Uterus (tissue), 4 donors: ENCODE results near the gene ATF7. TPM values are rescaled to one million over a fixed set of nuclear protein-coding genes. Genes with fewer than 3 reads are reported as not detected.
"Not testable (repeated sequence)": the region's sequence is repeated elsewhere in the genome, so short reads cannot be mapped to it uniquely, and the experiment has no call there.

Experiments
- DNase-seq, 2 donors: peaks; one replicate each; pipeline ENCODE4 v3.0.0-alpha.2; 2019 to 2020
- H3K27ac ChIP-seq, 2 donors: fragments of 200-600 bp; sonication (generic); 1 replicate in 1 of 2; 2 replicates in 1 of 2; pipeline ENCODE4 v1.5.1; 2016 to 2018
- H3K27me3 ChIP-seq, 2 donors: fragments of 200-600 bp; sonication (generic); one replicate each; pipeline ENCODE4 v1.5.1; 2018 to 2019; ENCODE audit warnings: control low read depth in 1 of 2
- H3K36me3 ChIP-seq, 2 donors: fragments of 200-600 bp; sonication (generic); one replicate each; pipeline ENCODE4 v1.5.1; 2019; ENCODE audit warnings: control low read depth in 1 of 2
- H3K4me1 ChIP-seq, 2 donors: fragments of 200-600 bp; sonication (generic); one replicate each; pipeline ENCODE4 v1.5.1; 2018 to 2019; ENCODE audit warnings: control low read depth in 1 of 2
- H3K4me3 ChIP-seq, 2 donors: fragments of 200-600 bp; sonication (generic); 1 replicate in 1 of 2; 2 replicates in 1 of 2; pipeline ENCODE4 v1.5.1; 2018 to 2019; ENCODE audit warnings: mild to moderate bottlenecking in 1 of 2
- H3K9me3 ChIP-seq, 2 donors: fragments of 200-600 bp; sonication (generic); one replicate each; pipeline ENCODE4 v1.5.1; 2019; ENCODE audit warnings: control low read depth in 1 of 2
- POLR2A ChIP-seq, 2 donors: fragments of 450-650 bp; IDR thresholded peaks; one replicate each; pipeline ENCODE4 v1.6.1; 2016; ENCODE audit warnings: antibody characterized with exemption in 2 of 2, mild to moderate bottlenecking in 1 of 2, moderate library complexity in 1 of 2
- intact Hi-C: fragments of 100-400 bp; cut with DNase I; formaldehyde crosslinking; loops from one replicate; pipeline ENCODE4 v1.15.1; 2023; ENCODE audit warnings: low total_unique reads
- total RNA-seq, 4 donors: library from RNA; depleted of rRNA in 3 of 4; stranded (reverse); fragments of >200 nt in 3 of 4; gene quantifications; one replicate each; pipeline versions ENCODE4 v1.1.0 to v1.2.4, GENCODE V29; 2014 to 2023
- TF ChIP-seq, protein P1 (sequence below), 4 experiments: fragments of 200-600 bp in 2 of 4; fragments of 450-650 bp in 2 of 4; sonication (generic) in 2 of 4; IDR thresholded peaks; one replicate each; pipeline ENCODE4 v1.5.1; 2016 to 2019; ENCODE audit warnings: antibody characterized with exemption in 4 of 4, mild to moderate bottlenecking in 2 of 4, moderate library complexity in 1 of 4
- donor health status: DM: yes; HTN: yes; CAD: no.

ATF7 gene
- total RNA-seq, 4 donors from 2014 or later: 10.6 to 47.6 (median 21.3) TPM

DNA sequence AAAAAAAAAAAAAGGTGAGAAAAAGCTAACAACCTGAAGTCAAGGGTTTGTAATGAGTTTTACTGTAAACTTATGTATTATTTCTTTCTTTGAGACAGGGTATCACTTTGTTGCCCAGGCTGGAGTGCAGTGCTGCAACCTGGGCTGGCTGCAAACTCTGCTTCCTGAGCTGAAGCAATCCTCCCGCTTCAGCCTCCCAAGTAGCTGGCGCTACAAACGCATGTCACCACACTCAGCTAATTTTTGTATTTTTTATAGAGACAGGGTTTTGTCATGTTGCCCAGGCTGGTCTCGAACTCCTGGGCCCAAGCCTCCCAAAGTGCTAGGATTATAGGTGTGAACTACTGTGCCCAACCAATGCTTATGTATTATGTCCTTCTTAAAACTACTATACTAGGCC lies 9.2 kb downstream of the ATF7 start:
- no peaks in the 10 kb centered on the region for H3K36me3 ChIP-seq
- DNase-seq: no peak
- no peaks in the 10 kb centered on the region for H3K9me3 ChIP-seq
- no peak for TF ChIP-seq POLR2A (IDR thresholded peaks at IDR 0.05)
- TF ChIP-seq, protein P1, sequence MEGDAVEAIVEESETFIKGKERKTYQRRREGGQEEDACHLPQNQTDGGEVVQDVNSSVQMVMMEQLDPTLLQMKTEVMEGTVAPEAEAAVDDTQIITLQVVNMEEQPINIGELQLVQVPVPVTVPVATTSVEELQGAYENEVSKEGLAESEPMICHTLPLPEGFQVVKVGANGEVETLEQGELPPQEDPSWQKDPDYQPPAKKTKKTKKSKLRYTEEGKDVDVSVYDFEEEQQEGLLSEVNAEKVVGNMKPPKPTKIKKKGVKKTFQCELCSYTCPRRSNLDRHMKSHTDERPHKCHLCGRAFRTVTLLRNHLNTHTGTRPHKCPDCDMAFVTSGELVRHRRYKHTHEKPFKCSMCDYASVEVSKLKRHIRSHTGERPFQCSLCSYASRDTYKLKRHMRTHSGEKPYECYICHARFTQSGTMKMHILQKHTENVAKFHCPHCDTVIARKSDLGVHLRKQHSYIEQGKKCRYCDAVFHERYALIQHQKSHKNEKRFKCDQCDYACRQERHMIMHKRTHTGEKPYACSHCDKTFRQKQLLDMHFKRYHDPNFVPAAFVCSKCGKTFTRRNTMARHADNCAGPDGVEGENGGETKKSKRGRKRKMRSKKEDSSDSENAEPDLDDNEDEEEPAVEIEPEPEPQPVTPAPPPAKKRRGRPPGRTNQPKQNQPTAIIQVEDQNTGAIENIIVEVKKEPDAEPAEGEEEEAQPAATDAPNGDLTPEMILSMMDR (IDR thresholded peaks at IDR 0.05): no peak
- H3K27ac ChIP-seq: peak overlapping the region; percentile 47 to 54
- H3K4me1 ChIP-seq: peaks cover 3 to 4% of the 10 kb centered on the region in 2 donors
- intact Hi-C loops: no loop called here
- no peak overlapping the region for H3K4me3 ChIP-seq
- H3K27me3 ChIP-seq: no peaks in the 10 kb centered on the region

DNA sequence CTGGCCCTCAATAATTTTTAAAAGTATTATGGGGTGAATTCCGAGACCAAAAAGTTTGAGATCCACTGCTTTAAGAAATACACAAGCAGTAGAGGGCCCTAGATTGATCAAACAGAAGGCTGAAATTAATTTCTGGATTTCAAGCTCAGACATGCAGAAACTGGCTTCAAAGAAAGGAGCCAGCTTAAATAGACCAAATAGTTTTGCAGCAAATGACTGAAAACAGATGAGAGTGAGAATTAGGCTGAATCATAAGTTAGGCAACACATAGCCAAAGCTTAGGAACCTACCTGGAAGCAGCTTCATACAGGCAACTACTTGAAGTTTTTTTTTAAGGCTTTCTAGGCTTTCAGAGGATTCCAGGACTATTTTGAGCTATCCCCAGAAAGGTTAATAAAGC lies 12.4 kb downstream of the ATF7 start:
- no peak overlapping the region for H3K4me3 ChIP-seq
- H3K9me3 ChIP-seq: no peaks in the 10 kb centered on the region
- intact Hi-C loops: no loop called here
- H3K27me3 ChIP-seq: no peaks in the 10 kb centered on the region
- H3K36me3 ChIP-seq: no peaks in the 10 kb centered on the region
- DNase-seq: no peak
- peaks cover 0 to 4% of the 10 kb centered on the region in 2 donors for H3K4me1 ChIP-seq
- no peak for TF ChIP-seq POLR2A (IDR thresholded peaks at IDR 0.05)
- TF ChIP-seq, protein P1 (IDR thresholded peaks at IDR 0.05): no peak
- no peak overlapping the region for H3K27ac ChIP-seq

DNA sequence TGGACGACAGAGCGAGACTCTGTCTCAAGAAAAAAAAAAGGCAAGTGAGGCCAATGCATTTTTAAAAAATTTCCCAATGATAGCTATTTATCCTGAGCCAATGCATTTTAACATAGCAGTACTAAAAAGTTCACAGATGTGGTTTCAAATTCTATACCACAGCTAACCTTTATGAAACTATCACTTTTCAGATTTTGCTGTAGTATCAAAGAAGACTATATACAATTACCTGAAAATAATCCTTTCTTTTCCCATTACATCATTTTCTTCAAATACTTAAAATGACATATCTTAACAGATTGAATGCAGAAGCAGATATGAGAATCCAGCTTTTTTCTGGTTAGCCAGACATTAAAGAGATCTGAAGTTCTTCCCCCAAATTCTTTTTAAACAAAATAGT lies 13.2 kb downstream of the ATF7 start:
- TF ChIP-seq POLR2A (IDR thresholded peaks at IDR 0.05): no peak
- intact Hi-C loops: no loop called here
- peaks cover 0 to 4% of the 10 kb centered on the region in 2 donors for H3K4me1 ChIP-seq
- no peaks in the 10 kb centered on the region for H3K27me3 ChIP-seq
- no peaks in the 10 kb centered on the region for H3K36me3 ChIP-seq
- H3K27ac ChIP-seq: no peak overlapping the region
- DNase-seq: no peak
- H3K4me3 ChIP-seq: no peak overlapping the region
- no peaks in the 10 kb centered on the region for H3K9me3 ChIP-seq

DNA sequence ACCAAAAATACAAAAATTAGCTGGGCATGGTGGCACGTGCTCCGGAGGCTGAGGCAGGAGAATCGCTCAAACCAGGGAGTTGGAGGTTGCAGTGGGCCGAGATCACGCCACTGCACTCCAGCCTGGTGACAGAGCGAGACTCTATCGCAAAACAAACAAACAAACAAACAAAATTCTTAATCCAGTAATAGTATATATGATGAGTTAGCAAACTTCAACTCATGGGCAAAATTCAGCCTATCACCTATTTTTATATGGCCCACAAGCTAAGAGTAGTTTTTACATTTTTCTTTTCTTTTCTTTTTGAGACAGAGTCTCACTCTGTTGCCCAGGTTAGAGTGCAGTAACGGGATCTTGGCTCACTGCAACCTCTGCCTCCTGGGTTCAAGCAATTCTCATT lies 14.9 kb downstream of the ATF7 start:
- no peak for DNase-seq
- TF ChIP-seq POLR2A (IDR thresholded peaks at IDR 0.05): no peak
- intact Hi-C loops: no loop called here
- Histone ChIP-seq H3K4me3 (no peak overlapping the region), H3K27ac (no peak overlapping the region), H3K36me3 (no peaks in the 10 kb centered on the region), H3K9me3 (no peaks in the 10 kb centered on the region), H3K4me1 (peaks cover 0 to 4% of the 10 kb centered on the region in 2 donors), H3K27me3 (no peaks in the 10 kb centered on the region)

DNA sequence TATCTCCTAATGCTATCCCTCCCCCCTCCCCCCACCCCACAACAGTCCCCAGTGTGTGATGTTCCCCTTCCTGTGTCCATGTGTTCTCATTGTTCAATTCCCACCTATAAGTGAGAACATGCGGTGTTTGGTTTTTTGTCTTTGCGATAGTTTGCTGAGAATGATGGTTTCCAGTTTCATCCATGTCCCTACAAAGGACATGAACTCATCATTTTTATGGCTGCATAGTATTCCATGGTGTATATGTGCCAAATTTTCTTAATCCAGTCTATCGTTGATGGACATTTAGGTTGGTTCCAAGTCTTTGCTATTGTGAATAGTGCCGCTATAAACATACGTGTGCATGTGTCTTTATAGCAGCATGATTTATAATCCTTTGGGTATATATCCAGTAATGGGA lies 19.5 kb downstream of the ATF7 start:
- H3K27me3 ChIP-seq, H3K27ac ChIP-seq, DNase-seq, H3K9me3 ChIP-seq, H3K4me1 ChIP-seq, H3K36me3 ChIP-seq, H3K4me3 ChIP-seq, intact Hi-C loops: not testable (repeated sequence)

DNA sequence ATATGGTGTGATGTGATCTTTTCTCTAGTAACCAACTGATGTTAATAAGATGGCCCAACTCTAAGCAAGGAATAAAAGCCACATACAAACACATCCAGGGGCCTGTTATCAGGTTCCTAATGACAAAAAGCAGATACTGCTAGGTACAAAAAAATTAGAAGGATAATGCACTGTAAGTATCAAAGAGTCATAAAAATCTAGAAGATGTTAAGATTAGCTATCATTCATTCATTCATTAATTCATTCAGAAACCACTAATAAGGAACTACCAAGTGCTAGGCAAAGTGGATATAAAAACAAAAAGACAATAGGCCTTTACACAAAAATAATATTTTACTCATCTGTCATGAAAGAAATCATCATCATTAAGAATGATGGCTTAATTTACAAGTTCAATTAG lies 21.6 kb downstream of the ATF7 start:
- Histone ChIP-seq H3K27ac (no peak overlapping the region), H3K36me3 (no peaks in the 10 kb centered on the region), H3K27me3 (no peaks in the 10 kb centered on the region), H3K4me3 (no peak overlapping the region), H3K4me1 (no peaks in the 10 kb centered on the region), H3K9me3 (no peaks in the 10 kb centered on the region)
- TF ChIP-seq, protein P1 (IDR thresholded peaks at IDR 0.05): no peak
- no peak for TF ChIP-seq POLR2A (IDR thresholded peaks at IDR 0.05)
- intact Hi-C loops: no loop called here
- no peak for DNase-seq

DNA sequence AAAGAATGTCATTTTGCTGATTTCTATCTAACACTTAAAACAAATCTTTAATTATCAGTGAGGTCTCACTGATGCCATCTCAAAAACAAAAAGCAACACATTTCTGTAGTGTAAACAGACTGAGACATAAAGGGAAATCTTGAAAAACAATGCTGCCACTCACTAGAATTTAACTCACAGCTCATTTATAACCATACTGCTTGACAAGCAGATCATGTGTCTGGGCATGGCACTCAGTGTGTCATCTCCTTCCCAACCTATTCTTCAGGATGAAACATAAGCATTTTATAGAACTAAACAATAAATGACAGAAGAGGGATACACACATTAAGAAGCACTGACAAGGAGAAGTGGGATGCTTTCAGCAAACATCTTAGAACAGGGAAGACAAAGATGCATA lies 22.4 kb downstream of the ATF7 start:
- Histone ChIP-seq H3K4me1 (no peaks in the 10 kb centered on the region), H3K4me3 (no peak overlapping the region), H3K27ac (no peak overlapping the region), H3K9me3 (no peaks in the 10 kb centered on the region), H3K27me3 (no peaks in the 10 kb centered on the region), H3K36me3 (no peaks in the 10 kb centered on the region)
- DNase-seq: no peak
- TF ChIP-seq, protein P1 (IDR thresholded peaks at IDR 0.05): no peak
- no peak for TF ChIP-seq POLR2A (IDR thresholded peaks at IDR 0.05)
- intact Hi-C loops: no loop called here
